NCI-H748 (cell line): ENCODE measurements around the gene DIO3.
A peak's percentile ranks its signal among the peaks of the same experiment; 100 is the strongest.
"Not testable (repeated sequence)": the region's sequence is repeated elsewhere in the genome, so short reads cannot be mapped to it uniquely, and the experiment has no call there.

ENCODE experiments used
- DNase-seq: peaks from one replicate; lab custom pipeline; 2025; ENCODE audit not compliant: unreplicated experiment; lab: John Stamatoyannopoulos, UW

The DIO3 gene

DNA sequence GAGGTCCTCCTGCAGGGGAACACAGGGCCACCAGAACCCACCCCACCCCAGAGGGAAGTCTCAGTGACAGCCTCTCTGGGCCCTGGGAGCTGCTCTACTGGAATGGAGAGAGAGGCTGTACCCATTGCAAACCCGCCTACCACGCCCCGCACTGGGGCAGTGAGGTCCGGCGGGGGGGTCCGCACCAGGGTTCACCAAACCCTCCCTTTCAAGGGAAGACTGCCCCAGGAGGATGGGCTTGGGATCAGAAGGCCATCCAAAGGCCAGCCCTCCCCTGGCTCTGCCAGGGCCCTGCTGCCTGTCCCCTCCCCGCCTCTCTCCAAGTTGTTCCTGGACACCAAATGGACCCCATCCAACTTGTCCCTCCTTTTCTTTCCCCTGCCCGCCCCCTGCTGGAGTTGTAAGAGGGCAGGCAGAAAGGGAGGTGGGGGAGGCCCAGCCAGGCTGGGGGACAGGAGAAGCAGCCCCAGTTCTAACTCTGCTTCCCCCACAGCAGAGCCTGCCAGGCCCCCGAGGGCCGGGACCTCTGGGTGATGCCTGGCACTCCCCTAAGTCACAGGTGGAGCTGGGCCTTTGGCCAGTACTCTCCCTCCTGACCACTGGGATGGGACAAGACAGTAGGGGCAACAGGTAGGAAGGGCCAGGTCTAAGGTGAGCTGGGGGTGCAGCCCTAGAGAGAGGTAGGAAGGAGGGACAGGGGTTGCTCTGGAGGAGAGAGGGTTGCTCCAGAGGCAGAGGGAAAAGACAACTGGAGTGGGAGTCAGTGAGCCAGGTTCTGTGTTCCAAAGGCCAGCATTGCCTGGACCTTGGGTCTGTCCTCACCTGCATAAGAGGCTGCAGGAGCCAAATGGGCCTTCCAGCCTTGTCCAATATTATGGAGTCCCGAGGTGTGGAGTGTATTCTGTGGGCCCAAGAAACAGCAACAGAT lies 3.2 kb upstream of the DIO3 start:
- DNase-seq = no peak

DNA sequence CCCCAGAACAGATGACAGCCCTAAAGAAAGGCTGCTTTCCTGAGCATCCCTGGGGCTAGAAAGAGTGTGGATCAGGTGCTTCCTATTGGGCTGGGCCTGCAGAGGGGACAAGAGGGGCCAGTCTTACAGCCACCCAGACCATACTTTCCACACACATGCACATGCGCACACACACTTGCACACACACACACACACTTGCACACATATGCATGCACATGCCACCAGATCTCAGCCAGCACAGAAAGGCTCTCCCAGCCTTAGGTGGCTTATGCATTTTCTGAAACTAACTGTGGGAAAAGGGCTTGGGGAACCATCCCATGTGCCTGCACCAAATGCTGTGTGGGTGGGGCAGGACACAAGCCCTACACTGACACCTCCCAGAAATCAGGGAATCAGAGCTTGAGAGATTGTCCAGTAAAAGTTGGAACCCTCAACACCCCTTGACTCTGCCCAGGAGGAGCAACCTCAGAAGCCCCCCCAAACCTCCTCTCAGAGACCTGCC lies 2.5 kb upstream of the DIO3 start:
- DNase-seq = no peak

DNA sequence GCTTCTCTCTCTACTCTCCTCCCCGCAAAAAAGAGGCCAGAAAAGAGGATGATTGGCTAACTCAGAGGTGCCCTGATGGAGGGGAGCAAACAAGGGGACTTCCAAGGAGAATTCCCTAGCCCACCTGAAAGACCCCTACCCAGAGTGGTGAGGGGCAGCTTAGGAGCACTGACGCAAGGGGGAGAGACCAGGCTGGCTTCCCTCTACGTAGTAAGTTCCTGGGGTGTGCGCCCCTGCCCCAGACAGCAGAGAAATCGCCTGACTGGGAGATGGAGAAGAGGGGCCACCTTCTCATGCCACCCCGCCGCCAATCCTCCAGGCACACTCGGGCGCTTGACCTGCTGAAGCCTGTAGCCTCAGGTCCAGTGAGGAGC lies 2.1 kb upstream of the DIO3 start:
- no peak for DNase-seq

- DNase-seq = peak; percentile 62
These were observed 1.4 kb upstream of the DIO3 start for GRCh38 chr14:101559624-101560533.

DNA sequence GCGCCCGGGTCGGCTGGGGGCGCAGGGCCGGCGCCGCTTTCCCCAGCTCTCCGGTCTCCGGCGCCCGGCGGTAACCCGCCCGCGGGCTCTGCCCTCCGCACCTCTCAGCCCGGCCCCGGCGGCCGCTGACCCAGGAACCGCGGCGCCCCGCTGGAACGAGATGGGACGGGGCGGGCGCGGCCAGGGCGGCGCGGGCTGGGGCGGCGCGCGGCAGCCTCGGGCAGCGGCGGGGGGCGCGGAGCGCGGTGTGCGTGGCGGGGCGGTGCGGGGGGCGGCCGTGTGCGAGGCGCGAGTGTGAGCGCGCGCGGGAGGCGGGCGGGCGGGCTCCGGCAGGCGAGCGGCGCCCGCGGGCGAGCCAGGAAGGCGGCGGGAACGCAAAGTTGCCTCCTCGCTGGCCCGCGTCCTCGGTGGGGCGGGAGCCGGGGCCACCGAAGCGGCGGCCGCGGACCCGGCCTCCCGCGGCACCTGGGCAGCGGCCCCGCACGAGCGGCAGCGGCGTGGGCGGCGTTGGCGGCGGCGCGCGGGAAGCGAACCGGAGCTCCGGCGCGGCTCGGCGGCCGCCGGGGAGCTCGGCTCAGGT lies 671 bp upstream of the DIO3 start:
- DNase-seq = no peak

DNA sequence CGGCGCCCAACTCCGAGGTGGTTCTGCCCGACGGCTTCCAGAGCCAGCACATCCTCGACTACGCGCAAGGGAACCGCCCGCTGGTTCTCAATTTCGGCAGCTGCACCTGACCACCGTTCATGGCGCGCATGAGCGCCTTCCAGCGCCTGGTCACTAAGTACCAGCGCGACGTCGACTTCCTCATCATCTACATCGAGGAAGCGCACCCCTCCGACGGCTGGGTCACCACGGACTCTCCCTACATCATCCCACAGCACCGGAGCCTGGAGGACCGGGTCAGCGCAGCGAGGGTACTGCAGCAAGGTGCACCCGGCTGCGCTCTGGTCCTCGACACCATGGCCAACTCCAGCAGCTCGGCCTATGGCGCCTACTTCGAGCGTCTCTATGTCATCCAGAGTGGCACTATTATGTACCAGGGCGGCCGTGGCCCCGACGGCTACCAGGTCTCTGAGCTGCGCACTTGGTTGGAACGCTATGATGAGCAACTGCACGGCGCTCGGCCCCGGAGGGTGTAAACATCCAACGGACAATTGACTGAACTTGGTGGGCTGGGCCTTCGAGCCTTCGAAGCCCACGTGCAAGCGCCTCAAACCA lies 699 bp downstream of the DIO3 start:
- no peak for DNase-seq

- DNase-seq = peak; percentile 83
These were observed 1.5 kb downstream of the DIO3 start for GRCh38 chr14:101562659-101563351.

DNA sequence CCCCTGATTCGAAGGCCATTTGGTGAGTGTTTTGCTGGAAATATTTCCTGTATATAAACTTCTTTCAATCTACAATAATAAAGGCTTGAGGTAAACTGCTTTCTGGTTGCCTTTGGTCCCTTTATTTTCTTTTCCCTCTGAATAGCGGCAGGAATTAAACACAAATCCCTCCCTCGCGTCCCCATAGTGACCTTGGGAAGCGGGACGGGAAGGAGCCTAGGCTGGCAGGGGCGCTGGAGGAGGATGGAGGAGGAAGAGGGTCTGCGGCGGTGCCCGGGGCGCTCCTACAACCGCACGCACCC lies 2.0 kb downstream of the DIO3 start:
- DNase-seq = no peak

GRCh38 chr14:101563654-101564443 lies 2.6 kb downstream of the DIO3 start:
- peak; percentile 68 for DNase-seq

DNA sequence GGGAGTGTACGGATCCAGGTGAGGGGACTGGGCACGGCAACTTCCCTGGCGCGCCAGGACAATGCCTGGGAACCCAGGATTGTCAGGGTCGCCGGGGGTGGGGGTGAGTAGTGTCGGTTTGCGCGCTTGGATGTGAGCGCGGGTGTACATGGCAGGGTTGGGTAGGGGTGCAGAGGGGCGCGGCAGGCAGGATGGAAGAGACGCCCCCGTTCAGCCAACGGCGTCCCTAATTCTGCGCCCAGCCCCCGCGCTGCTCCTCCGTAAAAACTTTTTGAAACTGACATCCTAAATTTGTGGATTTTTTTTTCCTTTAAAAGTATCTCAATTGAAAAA lies 3.1 kb downstream of the DIO3 start:
- DNase-seq = no peak

DNA sequence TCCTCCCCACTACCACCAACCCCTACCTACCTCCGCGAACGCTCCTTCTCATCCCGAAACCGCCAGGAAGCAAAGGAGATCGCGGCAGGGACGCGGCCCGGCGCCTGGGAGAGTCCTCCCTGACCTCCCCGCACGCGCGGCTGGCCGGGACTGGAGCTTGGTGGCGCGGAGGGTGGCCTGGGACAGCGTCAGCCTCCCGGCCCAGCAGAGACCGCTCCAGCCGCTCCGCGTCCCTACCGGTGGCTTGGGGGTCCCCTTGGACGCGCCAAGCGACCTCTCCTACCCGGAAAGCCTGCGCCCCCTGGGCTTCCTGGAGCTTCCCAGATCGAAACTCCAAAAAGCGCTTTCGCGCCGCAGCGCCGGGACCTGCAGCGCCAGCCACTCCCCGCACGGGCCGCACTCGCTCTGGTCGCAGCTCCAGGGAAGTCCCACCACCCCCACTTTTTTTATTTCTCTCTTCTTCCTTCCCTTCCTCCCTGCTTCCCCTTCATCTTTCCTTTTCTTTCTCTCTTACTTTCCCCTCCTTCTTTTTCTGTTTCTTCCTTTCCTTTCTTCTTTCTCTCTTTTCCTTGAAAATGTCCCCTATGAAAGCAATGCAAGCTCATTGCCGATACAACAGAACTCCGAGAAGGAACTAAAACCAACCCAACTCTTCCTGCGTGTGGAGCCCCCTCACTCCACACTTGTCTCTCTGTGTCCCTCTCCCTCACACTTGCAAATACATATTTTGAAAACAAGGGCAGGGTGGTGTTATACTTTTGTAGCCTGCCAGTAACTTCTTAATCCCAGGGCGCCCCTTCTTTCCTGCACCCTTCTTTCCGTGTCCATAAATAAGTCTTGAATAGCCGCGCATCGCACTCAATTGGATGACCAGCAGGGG lies 3.8 kb downstream of the DIO3 start:
- DNase-seq = peak; percentile 16

DNA sequence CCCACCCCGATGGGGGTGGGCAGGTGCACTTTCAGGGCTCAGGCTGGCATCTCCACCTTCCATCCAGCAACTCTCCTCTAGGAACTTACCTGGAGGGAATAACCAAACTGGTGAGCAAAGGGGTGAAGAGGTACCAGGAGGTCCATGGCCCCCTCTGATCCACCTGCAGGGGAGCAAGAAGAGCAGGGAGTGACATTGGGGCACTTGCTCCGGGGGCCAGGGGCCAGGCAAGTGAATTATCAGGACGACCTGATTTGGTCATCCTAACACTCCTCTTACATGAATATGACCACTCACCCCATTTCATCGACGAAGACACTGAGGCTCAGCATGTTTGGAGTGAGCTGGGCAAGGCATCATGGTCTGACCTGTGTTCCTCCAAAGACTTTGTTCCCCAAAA lies 6.0 kb downstream of the DIO3 start:
- no peak for DNase-seq

DNA sequence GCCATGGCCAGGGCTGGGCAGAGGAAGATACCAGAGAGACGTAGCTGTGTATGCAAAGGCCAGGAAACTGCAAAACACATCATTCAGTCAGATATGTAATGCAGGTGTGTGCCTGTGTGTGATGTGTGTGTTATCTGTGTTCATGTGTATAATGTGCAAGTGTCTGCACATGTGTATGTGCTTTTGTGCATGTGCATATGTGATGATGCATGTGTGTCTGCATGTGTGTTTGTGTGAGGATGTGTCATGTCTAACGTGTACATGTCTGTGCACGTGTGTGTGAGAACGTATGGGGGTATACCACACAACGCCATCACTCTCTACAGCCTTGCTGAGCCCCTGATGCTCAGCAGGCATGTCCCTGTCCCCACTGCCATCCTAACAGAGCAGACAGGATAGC lies 9.7 kb downstream of the DIO3 start:
- no peak for DNase-seq

DNA sequence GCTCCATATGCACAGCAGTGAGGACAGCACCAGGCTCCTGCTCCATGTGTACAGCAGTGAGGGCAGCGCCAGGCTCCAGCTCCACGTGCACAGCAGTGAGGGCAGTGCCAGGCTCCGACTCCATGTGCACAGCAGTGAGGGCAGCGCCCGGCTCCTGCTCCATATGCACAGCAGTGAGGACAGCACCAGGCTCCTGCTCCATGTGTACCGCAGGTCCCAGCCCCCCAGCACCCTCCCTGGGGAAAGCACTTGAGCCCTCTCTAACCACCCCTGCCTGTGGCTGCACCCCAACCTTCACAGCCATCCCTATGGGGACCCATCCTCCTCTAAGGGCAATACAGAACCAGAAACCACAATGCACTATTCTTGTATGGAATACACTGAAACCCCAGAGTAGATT lies 11.2 kb downstream of the DIO3 start:
- not testable (repeated sequence) for DNase-seq

GRCh38 chr14:101573289-101573688 lies 12.0 kb downstream of the DIO3 start:
- DNase-seq = no peak

- no peak for DNase-seq
These were observed 14.3 kb downstream of the DIO3 start for GRCh38 chr14:101575581-101575980.

DNA sequence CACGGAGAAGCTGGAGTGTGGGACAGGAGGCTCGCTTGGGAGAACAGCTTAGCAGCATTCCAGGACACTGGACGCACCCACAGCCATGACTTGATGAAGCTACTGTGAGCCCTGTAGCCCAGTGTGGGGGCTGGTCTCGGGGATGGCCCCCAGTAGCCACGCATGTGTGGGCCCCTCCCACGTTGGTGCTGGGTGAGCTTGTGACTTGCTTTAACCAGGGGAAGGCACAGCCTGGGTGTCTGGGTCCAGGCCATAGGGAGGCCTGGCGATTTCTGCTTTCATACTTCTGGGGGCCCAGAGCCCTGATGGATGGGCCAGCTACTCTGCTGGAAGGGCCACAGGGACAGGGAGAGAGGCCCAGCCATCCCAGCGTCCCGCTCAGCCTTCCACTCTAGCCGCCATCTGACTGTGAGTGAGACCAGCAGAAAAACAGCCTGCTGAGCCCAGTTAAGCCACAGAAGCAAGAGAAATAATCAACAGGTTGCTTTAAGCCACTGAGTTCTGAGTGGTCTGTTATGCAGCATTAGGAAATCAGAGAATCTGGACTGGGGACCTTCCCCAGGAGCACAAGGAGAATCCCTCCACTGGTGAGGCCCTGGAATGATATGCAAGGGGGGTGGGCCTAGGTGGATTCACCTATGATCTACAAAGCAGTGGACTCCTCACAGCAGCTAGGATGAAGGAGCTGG lies 16.1 kb downstream of the DIO3 start:
- DNase-seq = no peak

DNA sequence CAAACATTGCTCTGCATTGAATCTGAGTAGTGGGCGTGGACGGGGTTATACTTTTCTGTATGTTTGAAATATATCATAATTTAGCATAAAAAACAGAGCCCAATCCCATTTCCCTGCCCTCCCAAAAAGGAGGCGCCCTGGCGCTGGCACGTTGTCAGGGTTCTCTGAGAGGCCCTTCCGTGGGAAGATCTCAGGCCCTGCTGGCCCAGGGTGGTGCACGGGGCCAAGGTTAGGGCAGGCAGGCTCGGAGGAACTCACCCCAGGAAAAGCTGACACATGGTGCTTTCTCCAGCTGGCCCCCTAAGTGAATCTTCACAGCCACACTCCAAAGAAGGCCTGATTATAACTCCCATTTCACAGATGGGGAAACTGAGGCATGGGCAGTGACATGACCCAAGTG lies 17.2 kb downstream of the DIO3 start:
- no peak for DNase-seq
